ENCODE measurements around the gene KIF27.

DNA sequence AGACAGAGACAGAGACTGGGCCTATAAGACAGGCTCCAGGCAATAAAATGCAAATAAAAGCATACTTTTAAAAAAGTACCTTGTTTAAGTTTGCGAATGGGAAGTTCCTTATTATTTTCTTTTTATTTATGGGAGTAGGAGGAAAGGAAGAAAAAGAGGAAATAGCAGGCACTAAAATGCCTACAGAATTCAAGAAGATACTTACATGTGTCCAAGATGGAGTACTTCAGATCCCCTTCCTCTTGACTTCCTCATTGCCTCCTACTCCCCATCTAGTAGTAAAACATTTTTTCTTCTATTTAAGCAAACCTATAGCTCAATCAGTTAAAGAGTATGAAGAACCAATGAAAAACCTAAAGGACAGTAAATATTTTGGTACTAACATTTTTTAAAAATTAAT is 128.5 kb downstream of the KIF27 start:
- TF ChIP-seq CTCF (IDR thresholded peaks at IDR 0.05; ENCODE audit: low read depth, low read length, missing input control) (no peak), TAF1 (conservative IDR thresholded peaks at IDR 0.05) (no peak), GABPA (IDR thresholded peaks at IDR 0.05 in 1 of 2, conservative IDR thresholded peaks at IDR 0.05 in 1 of 2) (no peak), JUND (IDR thresholded peaks at IDR 0.05) (no peak)
- TF ChIP-seq, protein P1, sequence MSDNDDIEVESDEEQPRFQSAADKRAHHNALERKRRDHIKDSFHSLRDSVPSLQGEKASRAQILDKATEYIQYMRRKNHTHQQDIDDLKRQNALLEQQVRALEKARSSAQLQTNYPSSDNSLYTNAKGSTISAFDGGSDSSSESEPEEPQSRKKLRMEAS (IDR thresholded peaks at IDR 0.05), result no peak

All from liver (tissue), 3 donors.